ENCODE data around the gene KDM3B.

- TF ChIP-seq POLR2AphosphoS5 (IDR thresholded peaks at IDR 0.05) (no peak), EP300 (IDR thresholded peaks at IDR 0.05; ENCODE audit: low read depth) (no peak)
- TF ChIP-seq, protein P1, sequence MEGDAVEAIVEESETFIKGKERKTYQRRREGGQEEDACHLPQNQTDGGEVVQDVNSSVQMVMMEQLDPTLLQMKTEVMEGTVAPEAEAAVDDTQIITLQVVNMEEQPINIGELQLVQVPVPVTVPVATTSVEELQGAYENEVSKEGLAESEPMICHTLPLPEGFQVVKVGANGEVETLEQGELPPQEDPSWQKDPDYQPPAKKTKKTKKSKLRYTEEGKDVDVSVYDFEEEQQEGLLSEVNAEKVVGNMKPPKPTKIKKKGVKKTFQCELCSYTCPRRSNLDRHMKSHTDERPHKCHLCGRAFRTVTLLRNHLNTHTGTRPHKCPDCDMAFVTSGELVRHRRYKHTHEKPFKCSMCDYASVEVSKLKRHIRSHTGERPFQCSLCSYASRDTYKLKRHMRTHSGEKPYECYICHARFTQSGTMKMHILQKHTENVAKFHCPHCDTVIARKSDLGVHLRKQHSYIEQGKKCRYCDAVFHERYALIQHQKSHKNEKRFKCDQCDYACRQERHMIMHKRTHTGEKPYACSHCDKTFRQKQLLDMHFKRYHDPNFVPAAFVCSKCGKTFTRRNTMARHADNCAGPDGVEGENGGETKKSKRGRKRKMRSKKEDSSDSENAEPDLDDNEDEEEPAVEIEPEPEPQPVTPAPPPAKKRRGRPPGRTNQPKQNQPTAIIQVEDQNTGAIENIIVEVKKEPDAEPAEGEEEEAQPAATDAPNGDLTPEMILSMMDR (IDR thresholded peaks at IDR 0.05), result no peak
Measured at GRCh38 chr5:138334867-138335447, 17.5 kb upstream of the KDM3B start.

All from transverse colon (tissue), 4 donors.